ENCODE results near the gene AFAP1. TPM values are rescaled to one million over a fixed set of nuclear protein-coding genes. Genes with fewer than 3 reads are reported as not detected.

AFAP1 gene
- total RNA-seq, 2 donors from 2014 or later: 7.2 to 9.1 TPM

GRCh38 chr4:7850489-7850888 is 89.2 kb downstream of the AFAP1 start:
- Mint-ChIP-seq H3K4me3 (no peak overlapping the region), H3K4me1 (ENCODE audit: low read depth in 2 of 2) (peaks cover 3 to 24% of the 10 kb centered on the region in 2 donors), H3K27ac (no peak overlapping the region)

GRCh38 chr4:7847206-7847605 is 92.5 kb downstream of the AFAP1 start:
- DNase-seq (ENCODE audit: low spot score) (no peak), ATAC-seq (no peak)
- Mint-ChIP-seq H3K4me1 (ENCODE audit: low read depth in 2 of 2) (peaks cover 9 to 20% of the 10 kb centered on the region in 2 donors), H3K36me3 (no peaks in the 10 kb centered on the region), H3K4me3 (no peak overlapping the region), H3K27me3 (peaks cover 7% of the 10 kb centered on the region in 2 donors), H3K27ac (no peak overlapping the region), H3K9me3 (no peaks in the 10 kb centered on the region)

More at GRCh38 chr4:7850489-7850888, 89.2 kb downstream of the AFAP1 start:
- peaks cover 0 to 4% of the 10 kb centered on the region in 2 donors for H3K27me3 Mint-ChIP-seq
- DNase-seq (ENCODE audit: low spot score) (no peak), ATAC-seq (no peak)
- no peaks in the 10 kb centered on the region for H3K9me3 Mint-ChIP-seq
- no peaks in the 10 kb centered on the region for H3K36me3 Mint-ChIP-seq

- H3K27ac Mint-ChIP-seq: no peak overlapping the region
- H3K9me3 Mint-ChIP-seq: no peaks in the 10 kb centered on the region
- peaks cover 7% of the 10 kb centered on the region in 2 donors for H3K27me3 Mint-ChIP-seq
- ATAC-seq (no peak), DNase-seq (ENCODE audit: low spot score) (no peak)
- H3K4me1 Mint-ChIP-seq (ENCODE audit: low read depth in 2 of 2): peaks cover 9 to 20% of the 10 kb centered on the region in 2 donors
- H3K4me3 Mint-ChIP-seq: no peak overlapping the region
- H3K36me3 Mint-ChIP-seq: no peaks in the 10 kb centered on the region
These were observed 94.0 kb downstream of the AFAP1 start for GRCh38 chr4:7845493-7846128.

GRCh38 chr4:7844594-7844991 is 95.1 kb downstream of the AFAP1 start:
- Mint-ChIP-seq H3K27me3 (peaks cover 7% of the 10 kb centered on the region in 2 donors), H3K9me3 (no peaks in the 10 kb centered on the region), H3K4me1 (ENCODE audit: low read depth in 2 of 2) (peaks cover 9 to 20% of the 10 kb centered on the region in 2 donors), H3K4me3 (no peak overlapping the region), H3K27ac (peak overlapping the region in 1 of 2 donors; percentile 21), H3K36me3 (no peaks in the 10 kb centered on the region)
- DNase-seq (ENCODE audit: low spot score) (no peak), ATAC-seq (no peak)

GRCh38 chr4:7843831-7844593 is 95.6 kb downstream of the AFAP1 start:
- ATAC-seq: peak; percentile 80 to 84
- no peak for DNase-seq (ENCODE audit: low spot score)
- Mint-ChIP-seq H3K27ac (peak overlapping the region in 1 of 2 donors; percentile 21), H3K9me3 (no peaks in the 10 kb centered on the region), H3K36me3 (no peaks in the 10 kb centered on the region), H3K4me3 (no peak overlapping the region), H3K27me3 (peaks cover 7% of the 10 kb centered on the region in 2 donors), H3K4me1 (ENCODE audit: low read depth in 2 of 2) (peaks cover 9 to 20% of the 10 kb centered on the region in 2 donors)

- peaks cover 6 to 20% of the 10 kb centered on the region in 2 donors for H3K4me1 Mint-ChIP-seq (ENCODE audit: low read depth in 2 of 2)
- H3K36me3 Mint-ChIP-seq: no peaks in the 10 kb centered on the region
- DNase-seq (ENCODE audit: low spot score): no peak
- no peaks in the 10 kb centered on the region for H3K9me3 Mint-ChIP-seq
- H3K27me3 Mint-ChIP-seq: peaks cover 7% of the 10 kb centered on the region in 2 donors
- no peak for ATAC-seq
- H3K4me3 Mint-ChIP-seq: no peak overlapping the region
- no peak overlapping the region for H3K27ac Mint-ChIP-seq
These were observed 97.0 kb downstream of the AFAP1 start for GRCh38 chr4:7842384-7843279.

GRCh38 chr4:7841894-7842293 is 97.8 kb downstream of the AFAP1 start:
- DNase-seq (ENCODE audit: low spot score) (no peak), ATAC-seq (no peak)
- Mint-ChIP-seq H3K27me3 (peaks cover 7 to 9% of the 10 kb centered on the region in 2 donors), H3K36me3 (no peaks in the 10 kb centered on the region), H3K4me1 (ENCODE audit: low read depth in 2 of 2) (peaks cover 6 to 20% of the 10 kb centered on the region in 2 donors), H3K9me3 (no peaks in the 10 kb centered on the region), H3K27ac (no peak overlapping the region), H3K4me3 (no peak overlapping the region)

GRCh38 chr4:7841071-7841470 is 98.6 kb downstream of the AFAP1 start:
- DNase-seq (ENCODE audit: low spot score) (no peak), ATAC-seq (no peak)
- Mint-ChIP-seq H3K36me3 (no peaks in the 10 kb centered on the region), H3K27ac (no peak overlapping the region), H3K9me3 (no peaks in the 10 kb centered on the region), H3K4me1 (ENCODE audit: low read depth in 2 of 2) (peaks cover 6 to 18% of the 10 kb centered on the region in 2 donors), H3K4me3 (no peak overlapping the region), H3K27me3 (peaks cover 7 to 9% of the 10 kb centered on the region in 2 donors)

GRCh38 chr4:7839856-7840255 is 99.8 kb downstream of the AFAP1 start:
- Mint-ChIP-seq H3K4me1 (ENCODE audit: low read depth in 2 of 2) (peaks cover 6 to 12% of the 10 kb centered on the region in 2 donors), H3K27ac (no peak overlapping the region), H3K27me3 (peaks cover 7% of the 10 kb centered on the region in 2 donors), H3K36me3 (no peaks in the 10 kb centered on the region), H3K4me3 (no peak overlapping the region), H3K9me3 (no peaks in the 10 kb centered on the region)
- no peak for ATAC-seq
- no peak for DNase-seq (ENCODE audit: low spot score)

- Mint-ChIP-seq H3K27ac (no peak overlapping the region), H3K9me3 (no peaks in the 10 kb centered on the region), H3K4me1 (ENCODE audit: low read depth in 2 of 2) (no peaks in the 10 kb centered on the region), H3K36me3 (no peaks in the 10 kb centered on the region), H3K27me3 (peaks cover 0 to 3% of the 10 kb centered on the region in 2 donors), H3K4me3 (no peak overlapping the region)
- ATAC-seq (no peak), DNase-seq (ENCODE audit: low spot score) (no peak)
These were observed 101.4 kb downstream of the AFAP1 start for GRCh38 chr4:7838136-7838782.

- Mint-ChIP-seq H3K9me3 (no peaks in the 10 kb centered on the region), H3K36me3 (no peaks in the 10 kb centered on the region), H3K27me3 (peaks cover 0 to 6% of the 10 kb centered on the region in 2 donors), H3K4me1 (ENCODE audit: low read depth in 2 of 2) (no peaks in the 10 kb centered on the region), H3K27ac (no peak overlapping the region), H3K4me3 (no peak overlapping the region)
- no peak for ATAC-seq
- DNase-seq (ENCODE audit: low spot score): no peak
These were observed 102.0 kb downstream of the AFAP1 start for GRCh38 chr4:7837597-7838135.

- Mint-ChIP-seq H3K4me1 (ENCODE audit: low read depth in 2 of 2) (peaks cover 26 to 43% of the 10 kb centered on the region in 2 donors), H3K36me3 (peaks cover 4% of the 10 kb centered on the region), H3K4me3 (peak overlapping the region; percentile 77), H3K27me3 (peaks cover 0 to 14% of the 10 kb centered on the region in 2 donors), H3K9me3 (no peaks in the 10 kb centered on the region), H3K27ac (peak overlapping the region in 1 of 2 donors; percentile 71)
- DNase-seq (ENCODE audit: low spot score) (no peak), ATAC-seq (no peak)
These were observed 107.6 kb downstream of the AFAP1 start for GRCh38 chr4:7831858-7832730.
